Stomach (tissue), 9 donors: ENCODE measurements around the gene CLVS2. TPM values are rescaled to one million over a fixed set of nuclear protein-coding genes. Genes with fewer than 3 reads are reported as not detected.

Experiments
- DNase-seq, 2 donors: peaks; one replicate each; pipeline versions ENCODE4 v3.0.0 to v3.0.0-alpha.2; 2013 to 2019
- H3K27ac ChIP-seq, 5 donors: fragments of 200-600 bp in 4 of 5; sonication (generic) in 4 of 5; one replicate each; pipeline ENCODE4 v1.5.1; 2013 to 2019; ENCODE audit warnings: mild to moderate bottlenecking in 1 of 5, moderate library complexity in 1 of 5
- H3K27me3 ChIP-seq, 3 donors: fragments of 200-600 bp; sonication (generic); one replicate each; pipeline ENCODE4 v1.5.1; 2017 to 2019; ENCODE audit warnings: mixed run types in 1 of 3
- H3K36me3 ChIP-seq, 4 donors: fragments of 200-600 bp; sonication (generic); 1 replicate in 3 of 4; 2 replicates in 1 of 4; pipeline ENCODE4 v1.5.1; 2016 to 2019
- H3K4me1 ChIP-seq, 4 donors: fragments of 200-600 bp; sonication (generic); one replicate each; pipeline ENCODE4 v1.5.1; 2016 to 2019
- H3K4me3 ChIP-seq, 4 donors: fragments of 200-600 bp; sonication (generic) in 3 of 4; one replicate each; pipeline ENCODE4 v1.5.1; 2016 to 2019; ENCODE audit warnings: mild to moderate bottlenecking in 1 of 4
- H3K9me3 ChIP-seq, 4 donors: fragments of 200-600 bp; sonication (generic); one replicate each; pipeline ENCODE4 v1.5.1; 2016 to 2019
- CTCF ChIP-seq, 7 experiments: fragments of 450-650 bp in 4 of 7; fragments of 200-600 bp in 3 of 7; sonication (generic) in 3 of 7; IDR thresholded peaks; one replicate each; pipeline ENCODE4 v1.5.1; 2016 to 2019; ENCODE audit warnings: antibody characterized with exemption in 7 of 7, control low read depth in 2 of 7, mild to moderate bottlenecking in 1 of 7
- EP300 ChIP-seq: sonication (generic); formaldehyde crosslinking; IDR thresholded peaks from one replicate; pipeline ENCODE4 v1.6.1; 2017; ENCODE audit warnings: antibody characterized with exemption
- POLR2A ChIP-seq, 4 donors: fragments of 450-650 bp; IDR thresholded peaks; one replicate each; pipeline ENCODE4 v1.6.1; 2016; ENCODE audit warnings: antibody characterized with exemption in 4 of 4, control low read depth in 2 of 4, mild to moderate bottlenecking in 1 of 4, moderate library complexity in 1 of 4
- POLR2AphosphoS5 ChIP-seq, 3 donors: sonication (generic); formaldehyde crosslinking; IDR thresholded peaks; one replicate each; pipeline ENCODE4 v1.6.1; 2016; ENCODE audit warnings: antibody characterized with exemption in 3 of 3
- WGBS, 5 donors: extraction: QIAGEN DNeasy Blood & Tissue Kit in 3 of 5; methylation state at CpG; one replicate each; pipeline versions ENCODE4 v1.1.5 to v1.1.7; 2013 to 2018; 5-methylcytosine and 5-hydroxymethylcytosine counted together
- intact Hi-C: fragments of 100-400 bp; cut with DNase I; formaldehyde crosslinking; loops from one replicate; pipeline ENCODE4 v1.15.1; 2023; ENCODE audit warnings: low total_unique reads
- polyA plus RNA-seq, 3 donors: library from polyadenylated mRNA; stranded (reverse); fragments of 200-250 nt; gene quantifications; one replicate each; pipeline ENCODE4 v1.2.3, GENCODE V29; 2013
- total RNA-seq, 5 donors: library from RNA; depleted of rRNA; stranded (reverse); fragments of >200 nt; gene quantifications; one replicate each; pipeline versions ENCODE4 v1.1.0 to v1.2.3, GENCODE V29; 2014 to 2016
- donor health status: healthy with polysubstance abuse.
- donor health status: Bipolar disorder and iron deficiency.
- donor health status: healthy.

Gene CLVS2
- total and polyA plus RNA-seq, 8 donors, result 0.03 to 59.8 (median 0.92) TPM; not detected in 5

- no peak overlapping the region for H3K27ac ChIP-seq
- H3K36me3 ChIP-seq, result no peaks in the 10 kb centered on the region
- no peaks in the 10 kb centered on the region for H3K27me3 ChIP-seq
- DNase-seq, result no peak
- WGBS, 5 donors, result 61 to 78% (median 73%) methylated on average over 5 of the region's 5 CpGs
- no peaks in the 10 kb centered on the region for H3K4me1 ChIP-seq
- H3K4me3 ChIP-seq, result no peak overlapping the region
- TF ChIP-seq POLR2AphosphoS5 (IDR thresholded peaks at IDR 0.05) (no peak), POLR2A (IDR thresholded peaks at IDR 0.05) (no peak), EP300 (no peak), CTCF (IDR thresholded peaks at IDR 0.05) (no peak)
- intact Hi-C loops, result no loop called here
- H3K9me3 ChIP-seq, result no peaks in the 10 kb centered on the region
Observed at GRCh38 chr6:123028263-123028662, 32.2 kb downstream of the CLVS2 start.

GRCh38 chr6:123030282-123030681 lies 34.2 kb downstream of the CLVS2 start:
- no peak overlapping the region for H3K27ac ChIP-seq
- no peak for DNase-seq
- H3K27me3 ChIP-seq, result no peaks in the 10 kb centered on the region
- no peak for TF ChIP-seq POLR2A (IDR thresholded peaks at IDR 0.05)
- TF ChIP-seq POLR2AphosphoS5 (IDR thresholded peaks at IDR 0.05), result no peak
- TF ChIP-seq CTCF (IDR thresholded peaks at IDR 0.05), result no peak
- TF ChIP-seq EP300, result no peak
- no peaks in the 10 kb centered on the region for H3K9me3 ChIP-seq
- intact Hi-C loops, result no loop called here
- no peaks in the 10 kb centered on the region for H3K36me3 ChIP-seq
- H3K4me3 ChIP-seq, result no peak overlapping the region
- H3K4me1 ChIP-seq, result no peaks in the 10 kb centered on the region

- H3K27ac ChIP-seq, result no peak overlapping the region
- intact Hi-C loops, result no loop called here
- no peak for TF ChIP-seq POLR2AphosphoS5 (IDR thresholded peaks at IDR 0.05)
- no peak for TF ChIP-seq EP300
- TF ChIP-seq CTCF (IDR thresholded peaks at IDR 0.05), result no peak
- no peak for TF ChIP-seq POLR2A (IDR thresholded peaks at IDR 0.05)
- no peaks in the 10 kb centered on the region for H3K4me1 ChIP-seq
- no peaks in the 10 kb centered on the region for H3K27me3 ChIP-seq
- no peaks in the 10 kb centered on the region for H3K9me3 ChIP-seq
- no peak for DNase-seq
- H3K36me3 ChIP-seq, result no peaks in the 10 kb centered on the region
- 71 to 81% (median 80%) methylated on average over 3 of the region's 3 CpGs for WGBS, 5 donors
- H3K4me3 ChIP-seq, result no peak overlapping the region
Observed at GRCh38 chr6:123036648-123037047, 40.6 kb downstream of the CLVS2 start.

GRCh38 chr6:123039431-123039830 lies 43.4 kb downstream of the CLVS2 start:
- DNase-seq, result no peak
- Histone ChIP-seq H3K27ac (no peak overlapping the region), H3K9me3 (no peaks in the 10 kb centered on the region), H3K4me1 (no peaks in the 10 kb centered on the region), H3K4me3 (no peak overlapping the region), H3K36me3 (no peaks in the 10 kb centered on the region), H3K27me3 (no peaks in the 10 kb centered on the region)
- 86 to 93% (median 88%) methylated on average over 3 of the region's 3 CpGs for WGBS, 5 donors
- no peak for TF ChIP-seq CTCF (IDR thresholded peaks at IDR 0.05)
- TF ChIP-seq EP300, result no peak
- no peak for TF ChIP-seq POLR2AphosphoS5 (IDR thresholded peaks at IDR 0.05)
- TF ChIP-seq POLR2A (IDR thresholded peaks at IDR 0.05), result no peak
- intact Hi-C loops, result no loop called here
